Stimulated activated CD8-positive, alpha-beta memory T cell treated with anti-CD3 and anti-CD28 coated beads, Interleukin-2, amount 100 ng/mL, for 48 hours (primary cell): ENCODE results near the gene PKD1.
"Not testable (repeated sequence)": the region's sequence is repeated elsewhere in the genome, so short reads cannot be mapped to it uniquely, and the experiment has no call there.

ENCODE experiments used
- DNase-seq, 2 donors: peaks; one replicate each; pipeline ENCODE4 v3.0.0-alpha.2; 2020; ENCODE audit warnings: low read depth in 2 of 2

PKD1 gene

GRCh38 chr16:2107121-2107790, 28.4 kb downstream of the PKD1 start:
- not testable (repeated sequence) for DNase-seq

- DNase-seq, result not testable (repeated sequence)
These were observed 29.5 kb downstream of the PKD1 start for GRCh38 chr16:2106211-2106610.

GRCh38 chr16:2105769-2106168, 29.9 kb downstream of the PKD1 start:
- DNase-seq, result not testable (repeated sequence)

- not testable (repeated sequence) for DNase-seq
These were observed 30.4 kb downstream of the PKD1 start for GRCh38 chr16:2105291-2105690.

GRCh38 chr16:2104464-2104863, 31.2 kb downstream of the PKD1 start:
- not testable (repeated sequence) for DNase-seq

GRCh38 chr16:2102471-2102870, 33.2 kb downstream of the PKD1 start:
- no peak for DNase-seq

- not testable (repeated sequence) for DNase-seq
These were observed 34.1 kb downstream of the PKD1 start for GRCh38 chr16:2101581-2101980.

GRCh38 chr16:2097689-2098088, 38.0 kb downstream of the PKD1 start:
- not testable (repeated sequence) for DNase-seq

GRCh38 chr16:2096853-2097595, 38.7 kb downstream of the PKD1 start:
- DNase-seq, result no peak

GRCh38 chr16:2095918-2096582, 39.6 kb downstream of the PKD1 start:
- no peak for DNase-seq

GRCh38 chr16:2095315-2095853, 40.3 kb downstream of the PKD1 start:
- no peak for DNase-seq

GRCh38 chr16:2093793-2094192, 41.9 kb downstream of the PKD1 start:
- no peak for DNase-seq

- no peak for DNase-seq
These were observed 42.8 kb downstream of the PKD1 start for GRCh38 chr16:2092866-2093265.

GRCh38 chr16:2092256-2092620, 43.5 kb downstream of the PKD1 start:
- no peak for DNase-seq

- no peak for DNase-seq
These were observed 44.0 kb downstream of the PKD1 start for GRCh38 chr16:2091547-2092255.

- DNase-seq, result peak in 1 of 2 donors; percentile 6
These were observed 44.7 kb downstream of the PKD1 start for GRCh38 chr16:2090777-2091546.

- no peak for DNase-seq
These were observed 45.3 kb downstream of the PKD1 start for GRCh38 chr16:2090481-2090776.

- no peak for DNase-seq
These were observed 45.8 kb downstream of the PKD1 start for GRCh38 chr16:2089706-2090480.

GRCh38 chr16:2088759-2089358, 46.8 kb downstream of the PKD1 start:
- DNase-seq, result no peak
